G401.6 (cell line): ENCODE data around the gene EN1.

Source experiments
- FAIRE-seq: peaks from 2 replicates; lab custom pipeline; 2012; peaks lifted over from hg19 to GRCh38; lab: Jason Lieb, UNC

The EN1 gene

DNA sequence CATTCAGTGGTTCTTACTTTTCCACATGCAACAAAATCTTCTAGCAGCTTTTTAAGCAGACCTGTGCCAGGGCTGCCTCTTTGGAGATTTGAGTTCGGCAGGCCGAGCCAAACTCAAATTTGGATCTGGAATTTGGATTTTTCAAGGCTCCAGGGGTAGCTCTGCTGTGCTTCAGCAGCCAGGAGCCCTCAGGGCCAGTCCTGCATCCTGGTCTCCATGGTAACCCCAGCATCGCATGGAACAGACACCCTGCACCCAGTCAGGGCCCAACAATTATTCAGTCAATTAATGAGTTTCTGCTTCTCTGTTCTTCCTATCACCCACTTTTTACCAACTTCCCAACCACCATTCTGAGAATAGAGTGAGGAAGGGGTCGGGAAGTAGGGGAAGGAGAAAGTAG is 30.0 kb downstream of the EN1 start:
- no peak for FAIRE-seq

GRCh38 chr2:118816669-118817068 is 30.8 kb downstream of the EN1 start:
- no peak for FAIRE-seq

DNA sequence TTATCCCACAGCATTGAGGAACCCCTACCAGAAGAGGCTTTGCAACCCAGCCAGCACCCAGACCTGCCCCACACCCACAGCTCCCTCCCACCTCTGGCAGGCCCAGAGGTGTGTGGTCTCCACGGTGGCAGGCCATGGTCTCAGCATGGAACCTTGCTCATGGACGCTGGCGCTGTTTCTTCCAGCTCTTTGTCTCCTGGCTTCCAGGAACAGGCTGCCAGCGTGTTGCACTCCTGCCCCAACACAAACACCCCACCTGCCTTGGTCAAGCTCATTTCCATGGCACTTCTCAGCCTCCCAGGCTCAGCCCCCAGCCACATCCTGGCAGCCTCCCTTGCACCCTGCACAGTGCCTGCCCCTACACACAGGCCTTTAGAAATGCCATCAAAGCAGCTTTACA is 31.7 kb downstream of the EN1 start:
- FAIRE-seq: no peak

- no peak for FAIRE-seq
Observed at GRCh38 chr2:118815314-118815713, 32.1 kb downstream of the EN1 start.

DNA sequence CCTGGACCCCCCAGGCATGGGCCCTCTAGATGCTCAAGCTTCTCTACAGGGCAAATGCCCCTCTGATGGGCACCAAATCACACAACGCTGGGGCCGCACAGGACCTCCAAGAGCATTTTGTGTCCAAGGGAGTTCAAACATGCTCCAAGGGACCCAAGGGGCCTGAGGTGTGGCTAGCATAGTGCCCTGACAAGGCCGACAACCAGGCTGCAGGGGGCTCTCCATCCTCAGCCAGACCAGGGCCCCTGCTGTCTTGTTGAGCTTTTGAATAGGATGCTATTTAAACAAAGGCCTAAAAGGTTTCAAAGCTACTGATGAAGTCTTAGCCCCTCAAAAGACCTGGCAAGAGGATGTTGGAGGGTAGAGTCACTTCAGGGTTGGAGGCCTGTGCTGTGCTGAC is 33.1 kb downstream of the EN1 start:
- FAIRE-seq: no peak

DNA sequence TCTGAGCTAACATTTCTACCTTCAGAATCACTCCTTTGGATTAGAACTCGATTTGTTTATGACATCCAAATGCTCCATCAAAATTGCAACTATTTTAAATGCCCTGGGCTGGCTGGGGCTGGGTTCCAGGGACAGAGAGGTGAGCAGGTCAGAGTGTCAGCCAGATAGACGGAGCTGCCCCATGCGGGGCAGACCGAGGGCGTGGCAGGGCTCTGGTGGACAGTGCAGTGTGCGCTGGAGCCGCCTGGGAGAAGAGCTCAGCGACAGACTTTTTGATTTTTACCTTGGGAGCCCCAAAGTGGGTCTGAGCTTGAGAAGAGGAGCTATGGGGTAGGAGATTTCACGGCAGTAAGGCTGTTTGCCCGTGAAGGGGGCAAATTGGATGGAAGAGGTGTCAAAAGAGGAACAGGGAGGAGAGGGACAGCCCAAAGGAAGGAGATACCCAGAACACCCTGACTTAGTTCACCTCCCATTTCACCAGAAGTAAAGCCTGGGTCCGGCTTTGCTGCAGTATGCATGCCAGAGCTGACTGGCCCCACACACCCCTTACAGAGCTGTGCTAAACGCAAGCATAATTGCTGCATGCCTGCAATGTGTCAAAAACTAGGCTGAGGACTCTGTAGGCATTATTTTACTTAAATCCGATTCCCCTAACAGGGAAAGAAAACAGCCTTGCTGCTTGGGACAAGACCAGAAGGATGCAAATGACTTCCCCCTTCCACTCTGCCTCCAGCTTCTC is 33.7 kb downstream of the EN1 start:
- no peak for FAIRE-seq

DNA sequence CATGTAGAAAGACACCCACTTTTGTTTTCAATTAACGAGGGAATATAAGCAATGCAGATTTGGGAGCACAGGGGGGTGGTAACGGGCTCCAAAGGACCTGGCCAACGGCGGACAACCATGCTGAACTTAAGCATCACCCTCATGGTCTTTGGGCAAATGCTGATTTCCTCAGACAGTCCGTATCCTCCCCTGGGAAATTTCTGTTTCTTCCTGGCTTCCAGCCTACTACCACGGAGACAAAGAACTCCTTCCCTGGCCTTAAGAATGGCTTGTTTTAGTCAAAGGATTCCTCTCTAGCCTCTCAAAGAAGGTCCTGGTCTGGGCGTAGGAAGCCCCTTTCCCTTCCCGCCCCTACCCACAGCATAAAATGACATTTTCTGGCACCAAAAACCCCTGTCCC is 34.3 kb downstream of the EN1 start:
- FAIRE-seq: no peak

DNA sequence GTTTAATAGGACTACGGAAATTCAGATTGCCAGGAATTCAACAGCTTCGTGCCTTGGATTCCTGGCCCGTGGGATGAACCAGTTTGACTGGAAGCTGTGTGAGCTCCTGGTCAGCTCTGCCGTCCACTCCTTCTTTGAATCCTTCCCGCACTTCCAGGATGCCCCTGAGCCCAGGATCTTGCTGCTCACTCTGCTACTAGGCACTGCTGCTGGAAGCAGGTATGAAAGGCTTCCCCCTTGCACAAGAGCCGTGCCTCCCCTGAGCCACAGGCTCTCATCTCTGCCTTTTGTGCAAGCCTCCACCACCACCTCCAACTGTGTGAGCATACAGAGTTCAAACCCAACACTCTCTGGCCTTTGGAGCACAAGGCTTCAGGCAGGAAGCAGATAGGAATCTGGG is 34.9 kb downstream of the EN1 start:
- no peak for FAIRE-seq

- no peak for FAIRE-seq
Observed at GRCh38 chr2:118811514-118812115, 35.8 kb downstream of the EN1 start.

DNA sequence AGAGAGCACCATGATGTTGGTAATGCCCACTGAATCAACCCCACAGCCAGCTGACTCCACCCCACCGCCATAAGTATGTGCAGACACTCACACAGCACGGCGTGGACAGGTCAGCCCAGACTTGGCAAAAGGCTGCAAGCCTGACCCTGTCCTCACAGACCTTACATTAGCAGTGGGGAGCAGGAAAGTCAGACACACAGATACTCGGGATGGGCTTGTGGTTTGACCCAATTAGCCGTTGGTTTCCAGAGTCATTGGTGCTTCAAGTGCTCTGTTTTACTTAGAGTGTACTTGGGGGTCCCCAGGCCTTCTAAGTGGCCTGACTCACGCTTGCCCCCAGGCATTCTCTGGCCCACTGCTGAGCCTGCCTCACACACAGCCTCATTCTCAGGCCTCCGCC is 36.7 kb downstream of the EN1 start:
- no peak for FAIRE-seq

- FAIRE-seq: no peak
Observed at GRCh38 chr2:118808429-118808809, 39.0 kb downstream of the EN1 start.

- FAIRE-seq: no peak
Observed at GRCh38 chr2:118807668-118808428, 39.6 kb downstream of the EN1 start.

- FAIRE-seq: no peak
Observed at GRCh38 chr2:118806797-118807667, 40.4 kb downstream of the EN1 start.

- no peak for FAIRE-seq
Observed at GRCh38 chr2:118805064-118805690, 42.3 kb downstream of the EN1 start.

- FAIRE-seq: no peak
Observed at GRCh38 chr2:118803012-118803411, 44.4 kb downstream of the EN1 start.

DNA sequence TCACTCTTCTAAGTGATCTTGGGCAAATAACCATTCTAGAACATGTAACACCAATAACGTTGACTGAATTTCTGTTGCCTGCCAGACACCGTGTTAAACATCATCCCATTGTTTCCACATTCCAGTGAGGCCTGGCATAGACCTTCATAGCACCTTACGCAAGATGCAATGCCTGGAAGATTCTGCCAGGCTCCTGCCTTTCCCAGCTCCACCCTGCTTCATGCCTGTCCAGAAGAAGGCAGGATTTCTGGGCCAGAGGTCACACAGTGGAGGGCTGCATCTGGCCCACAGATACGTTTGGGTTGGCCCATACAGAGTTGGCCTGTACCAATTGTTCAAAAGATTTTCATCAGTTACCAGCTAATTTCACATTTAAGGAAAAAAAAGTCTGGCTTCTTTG is 46.3 kb downstream of the EN1 start:
- no peak for FAIRE-seq

DNA sequence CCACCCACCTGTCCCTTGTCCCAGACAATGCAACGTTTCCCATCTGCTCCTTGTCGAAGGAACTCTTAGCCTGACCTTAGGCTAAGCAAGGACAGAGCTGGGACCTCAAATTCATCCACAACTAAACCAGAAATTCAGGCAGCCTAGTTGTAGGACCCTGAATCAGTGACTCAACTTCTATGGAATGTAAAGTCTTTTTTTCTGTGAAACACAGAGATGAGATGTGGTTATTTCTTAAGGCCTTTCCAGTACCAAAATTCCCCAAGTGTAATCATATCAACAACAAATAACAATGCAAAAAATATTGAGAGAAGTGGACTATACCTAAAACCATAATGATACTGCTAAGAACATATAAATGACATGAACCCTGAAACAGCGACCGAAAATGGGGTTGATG is 46.7 kb downstream of the EN1 start:
- no peak for FAIRE-seq

- FAIRE-seq: no peak
Observed at GRCh38 chr2:118794546-118794945, 52.9 kb downstream of the EN1 start.
